IPS-18c (cell line): ENCODE results near the gene OR1L6.

Experiments used
- H3K4me3 ChIP-seq: 2 replicates; pipeline ENCODE4 v1.7.0; 2013; ENCODE audit warnings: low read depth, mild to moderate bottlenecking, low read length, moderate library complexity; ENCODE audit not compliant: insufficient read depth
- H3K9me3 ChIP-seq: one replicate; pipeline ENCODE4 v1.6.1; 2013; ENCODE audit warnings: mild to moderate bottlenecking, low read length, moderate library complexity; ENCODE audit not compliant: control insufficient read depth, insufficient read depth

Gene OR1L6

DNA sequence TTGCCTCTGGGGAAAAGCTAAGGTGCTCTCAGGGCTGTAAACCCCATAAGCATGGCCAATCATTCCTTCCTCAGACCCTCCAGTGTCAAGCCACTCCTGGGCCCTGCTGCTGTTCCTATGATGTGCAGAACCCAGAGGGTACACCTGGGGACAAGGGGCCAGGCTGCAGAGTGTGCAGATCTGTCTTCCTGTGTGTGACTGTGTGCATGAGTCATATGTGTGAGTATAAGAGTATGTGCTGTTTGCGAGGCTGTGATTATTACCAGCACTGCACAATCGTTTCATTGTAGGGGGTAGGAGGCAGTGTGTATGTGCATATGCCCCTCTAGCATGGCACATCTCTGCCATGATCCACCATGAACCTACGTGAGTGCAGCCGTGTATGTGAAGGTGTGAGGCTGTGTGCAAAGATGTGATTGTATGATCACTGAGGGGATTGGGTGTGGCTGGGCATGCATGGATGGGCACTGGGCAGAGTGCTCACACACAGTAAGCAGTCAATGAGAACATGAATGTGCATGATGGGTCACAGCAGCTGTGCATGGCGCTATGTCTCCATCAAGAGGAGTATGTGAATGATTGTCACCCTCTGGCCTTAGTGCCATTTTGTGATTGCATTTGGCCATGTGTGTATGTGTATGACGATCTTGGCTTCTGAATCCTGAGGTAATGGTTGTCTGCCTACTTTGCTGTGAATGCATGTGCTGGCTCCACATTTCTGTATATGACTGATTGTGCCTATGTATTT lies 55.4 kb downstream of the OR1L6 start:
- no peak overlapping the region for H3K4me3 ChIP-seq
- H3K9me3 ChIP-seq: peaks cover 3% of the 10 kb centered on the region
